GM19372 (cell line): ENCODE data around the gene CCM2.

Source experiments
- ATAC-seq: cut with Tn5 transposase; IDR thresholded peaks from one replicate; pipeline ENCODE4 v1.9.1; 2021; ENCODE audit warnings: mild to moderate bottlenecking, low read depth, moderate library complexity; ENCODE audit not compliant: unreplicated experiment

The CCM2 gene

DNA sequence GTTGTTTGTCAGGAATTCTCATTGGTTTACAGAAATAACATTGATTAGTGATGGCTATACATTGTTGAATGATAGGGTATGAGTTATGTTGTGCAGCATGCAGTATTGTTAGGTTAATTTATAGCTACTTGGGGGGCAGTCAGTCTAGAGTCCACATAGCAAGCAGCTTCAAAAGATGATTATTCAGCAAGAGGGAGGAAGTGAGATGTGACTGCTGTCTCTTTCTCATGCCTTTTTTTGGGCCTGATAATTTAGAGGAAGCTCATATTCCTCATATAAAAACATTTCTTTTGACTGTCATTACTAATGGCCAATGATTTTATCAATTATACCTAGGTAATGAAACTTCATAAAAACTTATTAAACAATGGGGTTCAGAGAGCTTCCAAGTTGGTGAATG is 114.9 kb downstream of the CCM2 start:
- ATAC-seq: no peak

DNA sequence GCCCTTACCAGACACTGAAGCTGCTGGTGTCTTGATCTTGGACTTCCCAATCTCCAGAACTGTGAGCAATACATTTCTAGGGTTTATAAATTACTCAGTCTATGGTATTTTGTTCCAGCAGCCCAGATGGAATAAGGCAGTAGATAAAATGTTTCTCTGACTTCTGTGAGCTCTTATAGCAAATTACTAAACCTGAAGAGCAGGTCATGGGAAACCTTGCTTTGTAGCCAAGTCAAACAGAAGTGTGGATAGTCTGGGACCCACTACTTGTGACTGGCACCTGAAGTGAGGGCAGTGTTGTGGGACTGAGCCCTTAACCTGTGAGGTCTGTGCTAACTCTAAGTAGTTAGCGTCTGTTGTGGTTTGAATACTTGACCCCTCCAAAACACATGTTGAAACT is 116.0 kb downstream of the CCM2 start:
- no peak for ATAC-seq

DNA sequence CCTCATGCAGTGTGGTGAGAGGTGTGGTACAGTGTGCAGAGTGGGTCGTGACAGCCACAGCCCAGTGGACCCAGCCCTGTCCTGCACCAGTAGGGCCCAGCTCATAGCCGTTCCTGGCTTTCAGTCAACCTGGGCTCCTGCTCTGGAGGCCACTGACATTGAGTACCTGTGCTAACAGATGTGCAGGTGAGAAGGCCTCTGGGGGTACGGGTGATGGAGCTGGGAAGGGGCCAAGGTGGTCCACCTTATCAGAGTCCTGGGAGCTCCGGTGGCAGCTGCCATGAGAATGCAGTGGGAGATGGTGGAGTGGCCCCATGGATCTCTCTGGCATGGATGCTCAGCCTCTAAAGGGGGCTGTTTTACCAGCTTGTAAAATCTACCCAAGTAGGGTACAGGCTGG is 117.6 kb downstream of the CCM2 start:
- no peak for ATAC-seq

DNA sequence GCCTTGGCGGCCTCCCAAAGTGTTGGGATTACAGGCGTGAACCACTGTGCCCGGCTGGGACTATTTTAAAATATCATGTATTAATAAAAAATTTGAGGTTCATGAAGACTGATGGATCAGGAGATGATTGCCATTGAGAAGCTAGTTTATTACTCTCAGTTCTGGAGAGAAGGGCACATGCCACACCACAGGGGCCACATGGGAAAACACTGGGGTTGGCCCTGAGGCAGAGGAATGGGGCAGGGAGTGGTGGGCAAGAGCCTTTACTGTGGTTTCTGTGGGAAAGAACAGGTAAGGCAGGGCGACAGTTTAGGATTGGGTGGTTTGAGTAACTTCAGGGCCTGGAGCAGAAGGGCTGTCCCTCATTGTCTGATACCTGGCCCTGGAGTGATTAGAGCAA is 118.3 kb downstream of the CCM2 start:
- ATAC-seq: no peak

GRCh38 chr7:45118889-45119331 is 118.9 kb downstream of the CCM2 start:
- no peak for ATAC-seq

DNA sequence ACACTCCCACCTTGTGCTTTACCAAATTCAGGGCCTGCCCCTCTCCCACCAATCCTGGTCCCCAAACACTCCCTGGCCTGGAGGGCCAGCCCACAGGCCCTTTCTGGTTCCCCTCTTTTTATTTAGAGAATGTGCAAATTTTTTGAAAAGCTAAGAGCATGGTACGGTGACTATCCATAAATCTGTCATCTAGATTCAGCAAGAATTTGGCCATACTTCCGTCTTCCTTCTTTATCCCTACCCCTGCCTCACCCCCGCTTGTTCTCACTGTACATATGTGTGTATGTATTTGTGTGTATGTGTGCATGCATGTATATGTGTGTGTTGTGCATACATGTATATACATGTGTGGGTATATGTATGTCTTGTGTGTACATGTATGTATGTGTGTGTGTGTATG is 119.5 kb downstream of the CCM2 start:
- ATAC-seq: no peak

DNA sequence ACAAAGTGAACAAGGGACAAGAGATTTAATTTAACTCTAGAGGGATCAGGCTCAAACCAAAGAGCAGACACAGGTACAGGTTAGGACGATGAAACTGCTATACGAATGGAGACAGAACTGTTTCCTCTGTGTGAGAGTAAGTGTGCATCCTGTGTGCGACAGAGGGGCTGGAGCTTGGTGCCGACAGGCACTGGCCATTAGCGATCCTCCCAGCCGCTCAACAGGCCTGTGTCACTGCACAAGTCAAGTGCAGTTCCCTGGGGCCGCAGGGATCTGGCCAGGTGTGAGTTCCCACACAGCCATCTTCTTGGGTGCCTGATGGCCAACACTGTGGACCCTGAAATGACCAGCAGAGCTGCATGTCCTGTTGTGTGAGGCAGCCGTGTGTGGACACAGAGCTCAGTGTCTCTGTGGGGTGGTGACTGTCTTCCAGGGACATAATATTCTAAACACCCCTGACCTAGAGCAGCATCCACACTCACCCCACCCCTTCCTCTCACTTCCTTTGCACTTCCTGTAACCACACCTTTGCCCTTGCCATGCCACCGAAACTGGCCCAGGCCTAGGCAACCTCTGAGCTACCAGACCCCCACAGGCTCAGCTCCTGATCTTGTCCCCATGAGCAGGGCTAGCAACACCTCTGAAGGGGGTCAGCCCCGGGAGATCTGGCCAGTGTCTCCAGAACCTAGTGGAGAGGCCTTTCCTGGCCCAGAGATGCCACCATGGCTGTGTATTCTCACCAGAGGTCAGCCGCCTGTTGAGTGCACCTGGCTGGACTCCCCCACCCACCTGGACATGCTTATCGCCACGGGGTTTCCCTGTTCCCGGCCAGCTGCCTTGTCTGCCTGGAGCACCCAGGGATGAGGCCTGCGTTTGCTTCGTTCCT is 123.2 kb downstream of the CCM2 start:
- no peak for ATAC-seq

DNA sequence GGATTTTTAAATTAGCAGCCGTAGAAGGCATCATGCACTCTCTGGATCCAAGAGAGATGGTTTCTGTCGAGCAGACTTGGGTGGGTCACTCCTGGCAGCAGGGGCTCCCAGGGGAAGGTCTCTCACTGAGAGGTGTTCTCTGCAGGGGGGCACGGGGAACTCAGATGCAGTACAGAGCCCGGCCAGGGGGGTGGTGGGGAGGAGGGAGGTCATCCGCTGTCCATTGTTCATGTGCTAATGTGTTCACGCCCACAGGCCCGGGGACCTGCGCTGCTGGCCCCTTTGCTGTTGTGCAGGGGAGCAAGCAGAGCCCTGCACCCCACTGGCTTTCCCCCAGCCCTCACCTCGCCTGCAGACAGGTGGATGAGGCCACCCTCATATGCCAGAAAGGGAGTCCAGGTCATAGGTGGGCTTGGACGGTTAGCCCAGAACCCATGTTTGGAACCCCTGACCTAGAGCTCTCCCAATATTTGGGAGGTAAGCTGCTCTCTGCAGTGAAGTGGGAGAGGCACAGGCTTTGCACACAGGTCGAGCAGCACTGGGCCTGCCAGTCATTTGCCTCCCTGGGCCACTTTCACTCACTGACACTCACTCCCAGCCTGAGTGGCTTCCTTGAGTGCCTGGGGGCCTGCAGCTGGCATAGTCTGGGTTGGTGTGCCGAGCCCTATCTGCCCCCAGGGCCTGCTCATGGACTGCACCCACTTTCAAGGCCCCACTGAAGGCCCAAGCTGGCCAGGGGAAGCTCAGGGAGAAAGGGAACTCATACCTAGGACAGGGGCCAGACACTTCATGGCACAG is 124.1 kb downstream of the CCM2 start:
- no peak for ATAC-seq

GRCh38 chr7:45125193-45125904 is 125.3 kb downstream of the CCM2 start:
- ATAC-seq: no peak
